HepG2 (cell line): ENCODE data around the gene GATAD2B. TPM values are rescaled to one million over a fixed set of nuclear protein-coding genes. Genes with fewer than 3 reads are reported as not detected.

ENCODE experiments used
- CSRNP1 ChIP-seq: sonication (generic); formaldehyde crosslinking; IDR thresholded peaks from 2 replicates; pipeline ENCODE4 v1.8.1; 2023; ENCODE audit warnings: mild to moderate bottlenecking, missing genetic modification reagents
- DNMT1 ChIP-seq: sonication (generic); formaldehyde crosslinking; IDR thresholded peaks from 2 replicates; pipeline ENCODE4 v1.5.1; 2020; ENCODE audit warnings: mild to moderate bottlenecking, missing genetic modification reagents
- EHMT2 ChIP-seq: fragments of 200-600 bp; sonication (generic); IDR thresholded peaks from 2 replicates; pipeline ENCODE4 v1.7.0; 2017; ENCODE audit warnings: antibody characterized with exemption, low read depth, low read length, borderline replicate concordance
- FOXC1 ChIP-seq: sonication (generic); formaldehyde crosslinking; IDR thresholded peaks from 2 replicates; pipeline ENCODE4 v1.8.0; 2022; ENCODE audit warnings: mild to moderate bottlenecking, missing genetic modification reagents, borderline replicate concordance
- ISL2 ChIP-seq: sonication (generic); formaldehyde crosslinking; IDR thresholded peaks from 2 replicates; pipeline ENCODE4 v1.5.0; 2020; ENCODE audit warnings: missing genetic modification reagents
- NFKB2 ChIP-seq: sonication (generic); formaldehyde crosslinking; IDR thresholded peaks from 2 replicates; pipeline ENCODE4 v1.4.0; 2020; ENCODE audit warnings: missing genetic modification reagents, borderline replicate concordance
- PITX1 ChIP-seq: sonication (generic); formaldehyde crosslinking; IDR thresholded peaks from 2 replicates; pipeline ENCODE4 v1.5.1; 2020; ENCODE audit warnings: mild to moderate bottlenecking, missing genetic modification reagents
- SATB2 ChIP-seq: sonication (generic); formaldehyde crosslinking; IDR thresholded peaks from 2 replicates; pipeline ENCODE4 v1.5.0; 2020; ENCODE audit warnings: missing genetic modification reagents
- SRF ChIP-seq: IDR thresholded peaks from 2 replicates; pipeline ENCODE4 v1.6.1; 2011; ENCODE audit warnings: mild to moderate bottlenecking, low read depth, low read length, moderate library complexity
- TAF1 ChIP-seq: sonication (generic); formaldehyde crosslinking; IDR thresholded peaks from 2 replicates; pipeline ENCODE4 v1.4.0; 2020; ENCODE audit warnings: missing genetic modification reagents
- ZBTB33 ChIP-seq: sonication (generic); formaldehyde crosslinking; IDR thresholded peaks from 2 replicates; pipeline ENCODE4 v1.4.0; 2020; ENCODE audit warnings: missing genetic modification reagents
- ZNF33A ChIP-seq: sonication (generic); formaldehyde crosslinking; IDR thresholded peaks from 2 replicates; pipeline ENCODE4 v1.5.1; 2020; ENCODE audit warnings: missing genetic modification reagents, mild to moderate bottlenecking, moderate library complexity, borderline replicate concordance
- ZNF350 ChIP-seq: sonication (generic); formaldehyde crosslinking; IDR thresholded peaks from 2 replicates; pipeline ENCODE4 v1.4.0; 2020; ENCODE audit warnings: mild to moderate bottlenecking, low read depth, missing genetic modification reagents, borderline replicate concordance
- ZNF367 ChIP-seq: sonication (generic); formaldehyde crosslinking; IDR thresholded peaks from 2 replicates; pipeline ENCODE4 v1.4.0; 2020; ENCODE audit warnings: missing genetic modification reagents, borderline replicate concordance
- ZNF564 ChIP-seq: sonication (generic); formaldehyde crosslinking; IDR thresholded peaks from 2 replicates; pipeline ENCODE4 v1.8.1; 2023; ENCODE audit warnings: mild to moderate bottlenecking, missing genetic modification reagents
- ZNF674 ChIP-seq: sonication (generic); formaldehyde crosslinking; IDR thresholded peaks from 2 replicates; pipeline ENCODE4 v1.5.0; 2020; ENCODE audit warnings: low read depth, mild to moderate bottlenecking, missing genetic modification reagents
- polyA plus RNA-seq, 8 experiments: library from polyadenylated mRNA; depleted of rRNA in 3 of 8; stranded (reverse) in 7 of 8; unstranded in 1 of 8; fragments of >200 nt; fragmentation: Illumina TruSeq in 4 of 8; extraction: Trizol in 4 of 8; gene quantifications; 2 replicates each; pipeline versions ENCODE4 v1.2.1 to v1.2.3, GENCODE V29; 2011 to 2016; ENCODE audit warnings: low read depth in 4 of 8, missing spikeins in 1 of 8, mixed read lengths in 1 of 8; ENCODE audit not compliant: insufficient read depth in 1 of 8
- total RNA-seq, 5 experiments: library from RNA; depleted of rRNA; stranded (reverse); fragments of >200 nt; fragmentation: Illumina TruSeq; extraction: Trizol; gene quantifications; 2 replicates each; pipeline ENCODE4 v1.2.3, GENCODE V29; 2016; ENCODE audit warnings: low read depth in 1 of 5
- TF ChIP-seq, protein P1 (sequence below): sonication (generic); formaldehyde crosslinking; IDR thresholded peaks from 2 replicates; pipeline ENCODE4 v1.8.1; 2023; ENCODE audit warnings: mild to moderate bottlenecking, moderate library complexity, missing genetic modification reagents
- TF ChIP-seq, protein P2 (sequence below): sonication (generic); formaldehyde crosslinking; IDR thresholded peaks from 2 replicates; pipeline ENCODE4 v1.4.0; 2020; ENCODE audit warnings: mild to moderate bottlenecking, missing genetic modification reagents, borderline replicate concordance

The GATAD2B gene
- total and polyA plus RNA-seq, 2 of the 13 experiments (the other 11 are each of a cell fraction or from before 2014, with no cell fraction given) = 3.2 to 5.2 TPM

- TF ChIP-seq FOXC1 (peak; percentile 64; the same call in 1 of the 2 replicates), EHMT2 (no peak), ISL2 (CRISPR knock-in tag) (peak; percentile 22; the same call in 1 of the 2 replicates), NFKB2 (CRISPR knock-in tag) (peak; percentile 42; the same call in 1 of the 2 replicates), SATB2 (CRISPR knock-in tag) (no peak), ZNF564 (CRISPR knock-in tag) (no peak), DNMT1 (CRISPR knock-in tag) (no peak), ZNF674 (CRISPR knock-in tag) (0 out of 2 replicates have a peak, but pooled peaks have one; percentile 44), SRF (no peak), PITX1 (no peak; the same call in 1 of the 2 replicates), ZNF350 (no peak), ZNF33A (CRISPR knock-in tag) (no peak), CSRNP1 (CRISPR knock-in tag) (no peak), ZNF367 (CRISPR knock-in tag) (no peak), ZBTB33 (CRISPR knock-in tag) (no peak), TAF1 (peak; percentile 62; the same call in 1 of the 2 replicates)
- TF ChIP-seq, protein P1, sequence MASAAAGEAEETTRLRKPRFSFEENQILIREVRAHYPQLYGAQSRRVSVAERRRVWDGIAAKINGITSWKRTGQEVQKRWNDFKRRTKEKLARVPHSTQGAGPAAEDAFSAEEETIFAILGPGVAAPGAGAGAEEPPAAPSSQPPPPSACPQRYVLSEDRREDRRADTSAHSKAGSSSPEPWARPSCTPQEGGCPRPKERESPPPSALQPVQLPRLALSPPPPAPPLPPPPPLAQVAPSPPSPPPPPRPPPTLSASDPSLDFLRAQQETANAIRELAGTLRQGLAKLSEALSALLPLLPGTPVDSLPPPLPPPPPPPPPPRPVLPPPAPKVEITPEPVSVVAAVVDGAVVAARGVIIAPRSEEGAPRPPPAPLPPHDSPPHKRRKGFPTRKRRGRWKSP (CRISPR knock-in tag) = peak; percentile 91
- TF ChIP-seq, protein P2, sequence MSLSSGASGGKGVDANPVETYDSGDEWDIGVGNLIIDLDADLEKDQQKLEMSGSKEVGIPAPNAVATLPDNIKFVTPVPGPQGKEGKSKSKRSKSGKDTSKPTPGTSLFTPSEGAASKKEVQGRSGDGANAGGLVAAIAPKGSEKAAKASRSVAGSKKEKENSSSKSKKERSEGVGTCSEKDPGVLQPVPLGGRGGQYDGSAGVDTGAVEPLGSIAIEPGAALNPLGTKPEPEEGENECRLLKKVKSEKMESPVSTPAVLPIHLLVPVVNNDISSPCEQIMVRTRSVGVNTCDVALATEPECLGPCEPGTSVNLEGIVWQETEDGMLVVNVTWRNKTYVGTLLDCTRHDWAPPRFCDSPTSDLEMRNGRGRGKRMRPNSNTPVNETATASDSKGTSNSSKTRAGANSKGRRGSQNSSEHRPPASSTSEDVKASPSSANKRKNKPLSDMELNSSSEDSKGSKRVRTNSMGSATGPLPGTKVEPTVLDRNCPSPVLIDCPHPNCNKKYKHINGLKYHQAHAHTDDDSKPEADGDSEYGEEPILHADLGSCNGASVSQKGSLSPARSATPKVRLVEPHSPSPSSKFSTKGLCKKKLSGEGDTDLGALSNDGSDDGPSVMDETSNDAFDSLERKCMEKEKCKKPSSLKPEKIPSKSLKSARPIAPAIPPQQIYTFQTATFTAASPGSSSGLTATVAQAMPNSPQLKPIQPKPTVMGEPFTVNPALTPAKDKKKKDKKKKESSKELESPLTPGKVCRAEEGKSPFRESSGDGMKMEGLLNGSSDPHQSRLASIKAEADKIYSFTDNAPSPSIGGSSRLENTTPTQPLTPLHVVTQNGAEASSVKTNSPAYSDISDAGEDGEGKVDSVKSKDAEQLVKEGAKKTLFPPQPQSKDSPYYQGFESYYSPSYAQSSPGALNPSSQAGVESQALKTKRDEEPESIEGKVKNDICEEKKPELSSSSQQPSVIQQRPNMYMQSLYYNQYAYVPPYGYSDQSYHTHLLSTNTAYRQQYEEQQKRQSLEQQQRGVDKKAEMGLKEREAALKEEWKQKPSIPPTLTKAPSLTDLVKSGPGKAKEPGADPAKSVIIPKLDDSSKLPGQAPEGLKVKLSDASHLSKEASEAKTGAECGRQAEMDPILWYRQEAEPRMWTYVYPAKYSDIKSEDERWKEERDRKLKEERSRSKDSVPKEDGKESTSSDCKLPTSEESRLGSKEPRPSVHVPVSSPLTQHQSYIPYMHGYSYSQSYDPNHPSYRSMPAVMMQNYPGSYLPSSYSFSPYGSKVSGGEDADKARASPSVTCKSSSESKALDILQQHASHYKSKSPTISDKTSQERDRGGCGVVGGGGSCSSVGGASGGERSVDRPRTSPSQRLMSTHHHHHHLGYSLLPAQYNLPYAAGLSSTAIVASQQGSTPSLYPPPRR (CRISPR knock-in tag) = no peak; the same call in 1 of the 2 replicates
These were observed 147.1 kb downstream of the GATAD2B start (continued) for GRCh38 chr1:153775458-153776327.
